ENCODE data around the gene EDARADD.

GRCh38 chr1:236472850-236473788, 79.0 kb downstream of the EDARADD start:
- TF ChIP-seq CTCF (optimal IDR thresholded peaks at IDR 0.05 in 1 of 3, IDR thresholded peaks at IDR 0.05 in 1 of 3, conservative IDR thresholded peaks at IDR 0.05 in 1 of 3; ENCODE audit: extremely low read depth in 1 of 3, insufficient read depth in 2 of 3, low read length in 3 of 3) (no peak), EZH2 (IDR thresholded peaks at IDR 0.05; ENCODE audit: low read length) (no peak)

Data from keratinocyte (primary cell).